Activated T-cell treated with anti-CD3 and anti-CD28 coated beads for 1 hour (primary cell): Measurements from ENCODE around the gene SENP6.
"Not testable (repeated sequence)": the region's sequence is repeated elsewhere in the genome, so short reads cannot be mapped to it uniquely, and the experiment has no call there.

ENCODE experiments used
- DNase-seq: peaks from one replicate; pipeline ENCODE4 v3.0.0-alpha.2; 2020; ENCODE audit warnings: low read depth

SENP6 gene

GRCh38 chr6:75656479-75656878, 54.8 kb downstream of the SENP6 start:
- DNase-seq = no peak

GRCh38 chr6:75657327-75657726, 55.6 kb downstream of the SENP6 start:
- no peak for DNase-seq

GRCh38 chr6:75666592-75666991, 64.9 kb downstream of the SENP6 start:
- DNase-seq = no peak

- no peak for DNase-seq
Observed at GRCh38 chr6:75673884-75674283, 72.2 kb downstream of the SENP6 start.

- no peak for DNase-seq
Observed at GRCh38 chr6:75676377-75676776, 74.7 kb downstream of the SENP6 start.

GRCh38 chr6:75682548-75682947, 80.9 kb downstream of the SENP6 start:
- DNase-seq = not testable (repeated sequence)

DNA sequence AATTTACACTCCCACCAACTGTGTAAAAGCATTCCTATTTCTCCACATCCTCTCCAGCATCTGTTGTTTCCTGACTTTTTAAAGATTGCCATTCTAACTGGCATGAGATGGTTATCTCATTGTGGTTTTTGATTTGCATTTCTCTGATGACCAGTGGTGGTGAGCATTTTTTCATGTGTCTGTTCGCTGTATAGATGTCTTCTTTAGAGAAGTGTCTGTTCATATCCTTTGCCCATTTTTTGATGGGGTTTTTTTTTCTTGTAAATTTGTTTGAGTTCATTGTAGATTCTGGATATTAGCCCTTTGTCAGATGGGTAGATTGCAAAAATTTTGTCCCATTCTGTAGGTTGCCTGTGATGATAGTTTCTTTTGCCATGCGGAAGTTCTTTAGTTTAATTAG, 81.3 kb downstream of the SENP6 start:
- not testable (repeated sequence) for DNase-seq

GRCh38 chr6:75687535-75687934, 85.9 kb downstream of the SENP6 start:
- DNase-seq = not testable (repeated sequence)

DNA sequence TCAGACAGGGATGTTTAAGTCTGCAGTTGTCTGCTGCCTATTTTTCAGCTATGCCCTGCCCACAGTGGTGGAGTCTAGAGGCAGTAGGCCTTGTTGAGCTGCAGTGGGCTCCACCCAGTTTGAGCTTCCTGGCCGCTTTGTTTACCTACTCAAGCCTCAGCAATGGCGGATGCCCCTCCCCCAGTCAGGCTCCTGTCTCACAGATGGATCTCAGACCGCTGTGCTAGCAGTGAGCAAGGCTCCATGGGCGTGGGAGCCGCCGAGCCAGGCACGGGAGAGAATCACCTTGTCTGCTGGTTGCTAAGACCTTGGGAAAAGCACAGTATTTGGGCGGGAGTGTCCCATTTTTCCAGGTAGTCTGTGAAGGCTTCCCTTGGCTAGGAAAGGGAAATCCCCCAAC, 86.3 kb downstream of the SENP6 start:
- not testable (repeated sequence) for DNase-seq

GRCh38 chr6:75689576-75689975, 87.9 kb downstream of the SENP6 start:
- DNase-seq = no peak

GRCh38 chr6:75691012-75691411, 89.3 kb downstream of the SENP6 start:
- no peak for DNase-seq

DNA sequence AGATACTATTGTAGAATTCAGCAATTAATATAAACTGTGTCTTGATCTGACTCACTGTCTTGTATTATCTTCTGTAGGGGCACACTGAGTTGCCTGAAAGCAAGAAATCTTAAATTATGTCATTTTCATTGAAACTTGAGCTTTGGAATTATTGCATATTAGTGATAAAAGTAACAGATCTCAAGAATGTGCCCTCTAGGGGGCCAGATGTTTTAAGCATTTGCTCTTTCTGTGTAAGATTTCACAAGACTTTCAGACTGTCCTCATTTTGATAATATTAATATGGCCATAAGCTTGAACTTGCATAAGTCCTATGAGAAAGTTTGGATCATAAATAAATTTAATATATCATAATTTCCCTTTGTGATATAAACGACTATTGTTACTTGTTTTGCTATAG, 91.9 kb downstream of the SENP6 start:
- no peak for DNase-seq

GRCh38 chr6:75694406-75694805, 92.7 kb downstream of the SENP6 start:
- no peak for DNase-seq

DNA sequence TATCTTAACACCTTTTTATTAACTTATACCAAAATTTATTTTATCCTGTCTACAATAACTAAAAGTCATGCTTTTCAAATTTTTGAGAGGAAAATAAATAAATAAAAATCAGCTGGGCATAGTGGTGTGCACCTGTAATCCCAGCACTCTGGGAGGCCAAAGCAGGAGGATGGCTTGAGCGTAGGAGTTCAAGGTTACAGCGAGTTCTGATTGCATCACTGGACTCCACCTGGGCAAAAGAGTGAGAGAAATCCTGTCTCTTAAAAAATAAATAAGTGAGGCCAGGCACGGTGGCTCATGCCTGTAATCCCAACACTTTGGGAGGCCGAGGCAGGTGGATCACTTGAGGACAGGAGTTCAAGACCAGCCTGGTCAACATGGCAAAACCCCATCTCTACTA, 106.7 kb downstream of the SENP6 start:
- not testable (repeated sequence) for DNase-seq

- DNase-seq = no peak
Observed at GRCh38 chr6:75711173-75711572, 109.5 kb downstream of the SENP6 start.

DNA sequence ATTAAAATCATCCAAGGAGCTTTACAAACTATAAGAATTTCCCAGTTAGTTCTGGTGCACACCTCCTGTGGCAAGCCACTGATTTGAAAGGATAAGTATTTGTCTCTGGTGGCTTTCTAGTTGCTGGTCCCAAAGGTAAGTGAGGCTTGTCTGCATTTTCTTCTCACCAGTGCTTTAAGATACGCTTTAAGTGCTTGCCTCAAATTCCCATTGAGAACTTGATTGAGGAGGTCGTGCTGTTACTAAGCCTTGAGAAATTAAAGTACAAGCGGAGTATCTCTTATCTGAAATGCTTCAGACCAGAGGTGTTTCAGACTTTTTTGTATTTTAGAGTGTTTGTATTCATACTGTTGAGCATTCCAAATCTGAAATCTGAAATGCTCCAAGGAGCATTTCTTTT, 117.5 kb downstream of the SENP6 start:
- DNase-seq = no peak

DNA sequence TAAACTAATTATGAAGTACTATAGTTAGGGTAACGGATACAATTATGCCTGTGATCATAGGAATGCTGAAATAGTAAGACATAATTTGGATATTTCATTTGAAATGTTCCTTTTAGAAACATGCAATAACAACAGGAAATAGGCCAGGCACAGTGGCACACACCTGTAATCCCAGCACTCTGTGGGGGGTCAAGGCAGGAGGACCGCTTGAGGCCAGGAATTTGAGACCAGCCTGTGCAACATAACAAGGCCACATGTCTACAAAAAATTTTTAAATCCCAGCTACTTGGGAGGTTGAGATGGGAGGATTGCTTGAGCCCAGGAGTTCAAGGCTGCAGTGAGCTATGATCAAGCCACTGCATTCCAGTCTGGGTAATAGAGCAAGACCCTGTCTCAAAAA, 121.7 kb downstream of the SENP6 start:
- DNase-seq = no peak

- no peak for DNase-seq
Observed at GRCh38 chr6:75727206-75727605, 125.5 kb downstream of the SENP6 start.

GRCh38 chr6:75731029-75731428, 129.3 kb downstream of the SENP6 start:
- not testable (repeated sequence) for DNase-seq

GRCh38 chr6:75735491-75736186, 134.0 kb downstream of the SENP6 start:
- DNase-seq = no peak

DNA sequence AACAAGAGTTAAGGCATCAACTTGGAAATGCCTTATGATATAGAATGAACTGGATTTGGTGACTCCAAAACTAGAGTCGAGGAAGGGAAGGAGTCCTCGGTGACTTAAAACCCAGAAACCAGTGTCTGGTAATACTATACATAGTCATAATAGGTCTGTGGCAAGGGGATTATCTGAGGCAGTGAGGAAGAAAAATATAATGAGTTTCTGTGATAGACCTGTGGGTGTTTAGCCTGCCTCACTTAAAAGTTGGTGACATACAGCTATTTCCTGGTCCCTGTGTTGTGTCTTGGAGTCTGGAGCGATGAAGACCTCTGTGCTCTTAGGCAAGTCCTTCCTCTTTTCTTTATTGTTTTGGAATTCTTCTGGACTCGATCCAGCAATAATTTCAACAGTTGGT, 142.3 kb downstream of the SENP6 start:
- DNase-seq = no peak

GRCh38 chr6:75745404-75745803, 143.7 kb downstream of the SENP6 start:
- no peak for DNase-seq

GRCh38 chr6:75746221-75746620, 144.5 kb downstream of the SENP6 start:
- no peak for DNase-seq
